GM19351 (cell line): ENCODE measurements around the gene FBXO15.
A peak's percentile ranks its signal among the peaks of the same experiment; 100 is the strongest.

ENCODE experiments used
- ATAC-seq: cut with Tn5 transposase; IDR thresholded peaks from one replicate; pipeline ENCODE4 v1.9.1; 2021; ENCODE audit warnings: mild to moderate bottlenecking, moderate library complexity; ENCODE audit not compliant: unreplicated experiment

The FBXO15 gene

GRCh38 chr18:74147779-74148542 lies at the start of gene FBXO15, which contains the start of gene TIMM21:
TSS of gene FBXO15 (minus strand) at chr18:74147834. CDS start at chr18:74147785, 49 bp downstream.
TSS of gene TIMM21 (plus strand) at chr18:74148523. CDS start at chr18:74148809, 286 bp downstream.
- ATAC-seq, result peak; percentile 83

GRCh38 chr18:74196220-74197119 lies 48.8 kb upstream of the FBXO15 start:
- peak; percentile 88 for ATAC-seq

GRCh38 chr18:74194691-74195090 lies 47.1 kb upstream of the FBXO15 start:
- no peak for ATAC-seq

- no peak for ATAC-seq
Measured at GRCh38 chr18:74191577-74191976, 43.9 kb upstream of the FBXO15 start.

- no peak for ATAC-seq
Measured at GRCh38 chr18:74190086-74190485, 42.5 kb upstream of the FBXO15 start.

- ATAC-seq, result no peak
Measured at GRCh38 chr18:74186661-74187060, 39.0 kb upstream of the FBXO15 start.

- no peak for ATAC-seq
Measured at GRCh38 chr18:74185860-74186259, 38.2 kb upstream of the FBXO15 start.

GRCh38 chr18:74184875-74185274 lies 37.2 kb upstream of the FBXO15 start:
- ATAC-seq, result no peak

GRCh38 chr18:74183130-74183529 lies 35.5 kb upstream of the FBXO15 start:
- ATAC-seq, result no peak

- no peak for ATAC-seq
Measured at GRCh38 chr18:74182335-74182734, 34.7 kb upstream of the FBXO15 start.

- ATAC-seq, result no peak
Measured at GRCh38 chr18:74179623-74180199, 32.1 kb upstream of the FBXO15 start.

- no peak for ATAC-seq
Measured at GRCh38 chr18:74178884-74179283, 31.2 kb upstream of the FBXO15 start.

GRCh38 chr18:74175658-74176057 lies 28.0 kb upstream of the FBXO15 start:
- no peak for ATAC-seq

GRCh38 chr18:74173434-74173750 lies 25.8 kb upstream of the FBXO15 start:
- no peak for ATAC-seq

GRCh38 chr18:74172697-74173433 lies 25.2 kb upstream of the FBXO15 start:
- ATAC-seq, result no peak

- ATAC-seq, result peak; percentile 95
Measured at GRCh38 chr18:74171910-74172606, 24.4 kb upstream of the FBXO15 start.

GRCh38 chr18:74166386-74166785 lies 18.8 kb upstream of the FBXO15 start:
- ATAC-seq, result no peak

GRCh38 chr18:74163019-74163660 lies 15.5 kb upstream of the FBXO15 start:
- peak; percentile 84 for ATAC-seq

- ATAC-seq, result no peak
Measured at GRCh38 chr18:74155276-74155675, 7.6 kb upstream of the FBXO15 start.

- ATAC-seq, result no peak
Measured at GRCh38 chr18:74154716-74155115, 7.1 kb upstream of the FBXO15 start.
